Measurements from ENCODE around the gene NCBP3. TPM values are rescaled to one million over a fixed set of nuclear protein-coding genes. Genes with fewer than 3 reads are reported as not detected.

Gene NCBP3
- total and polyA plus RNA-seq, 9 of the 15 experiments (the other 6 are each of a cell fraction or from before 2014, with no cell fraction given): 3.1 to 25.5 (median 20.5) TPM

GRCh38 chr17:3809135-3809534 lies 36.9 kb downstream of the NCBP3 start:
- H3K9me3 ChIP-seq (replicated peaks; ENCODE audit: control insufficient read depth, insufficient read depth, low read depth, low read length): no peaks in the 10 kb centered on the region
- TF ChIP-seq ZNF316 (IDR thresholded peaks at IDR 0.05) (peak; percentile 79), C11orf30 (IDR thresholded peaks at IDR 0.05; ENCODE audit: low read depth) (peak; percentile 57; the same call in 1 of the 2 replicates), BRF2 (IDR thresholded peaks at IDR 0.05; ENCODE audit: borderline replicate concordance, insufficient read depth, insufficient read length) (no peak), PPARD (CRISPR knock-in tag; IDR thresholded peaks at IDR 0.05) (no peak), BCOR (IDR thresholded peaks at IDR 0.05) (no peak), GTF2E2 (tag; IDR thresholded peaks at IDR 0.05) (no peak), PHTF2 (CRISPR knock-in tag; IDR thresholded peaks at IDR 0.05) (no peak), IFI16 (CRISPR knock-in tag; IDR thresholded peaks at IDR 0.05) (no peak), SOX6 (IDR thresholded peaks at IDR 0.05) (no peak), MAFG (tag; conservative IDR thresholded peaks at IDR 0.05) (peak; percentile 55; the same call in 1 of the 2 replicates)
- ChIA-PET CTCF (ENCODE audit: low intra/inter-chr PET ratio) (no interaction called here), POLR2A (interaction anchor here (0.8 kb wide), 1 partner anchor 67 kb away, joined by 3 read pairs; no protein-coding TSS in a partner anchor)
- FAIRE-seq: no peak
- WGBS (ENCODE audit: insufficient coverage, low coverage, missing lambda C conversion rate): 96% methylated on average over 4 of the region's 4 CpGs
- H3K9me1 ChIP-seq (ENCODE audit: control insufficient read depth, insufficient read depth, low read length): no peaks in the 10 kb centered on the region
- no TSS peak for BruUV-seq (replicated peaks)
- ATAC-seq: no peak
- in situ Hi-C loops (cut with MboI) (no loop called here), intact Hi-C loops (cut with micrococcal nuclease) (no loop called here)
- H3K4me2 ChIP-seq (ENCODE audit: insufficient read depth, low read length): no peak overlapping the region
- no peak overlapping the region for H2AFZ ChIP-seq (ENCODE audit: low read depth, low read length)
- peaks cover 58% of the 10 kb centered on the region; the same call in 2 of the 3 replicates for H3K36me3 ChIP-seq (ENCODE audit: control insufficient read depth, insufficient read depth, low read length)
- H3K4me3 ChIP-seq: no peak overlapping the region
- no peaks in the 10 kb centered on the region; a peak in 1 of 5 replicates for H3K4me1 ChIP-seq (replicated peaks in 1 of 2; ENCODE audit: control insufficient read depth in 2 of 2, insufficient read depth in 2 of 2, low read length in 2 of 2)
- DNase-seq (ENCODE audit: extremely low read depth in 1 of 4, low spot score in 3 of 4): no peak
- no peak overlapping the region for H3K9ac ChIP-seq (ENCODE audit: insufficient read depth in 1 of 2, low read depth in 2 of 2, low read length in 2 of 2)
- no peaks in the 10 kb centered on the region for H4K20me1 ChIP-seq (replicated peaks; ENCODE audit: control insufficient read depth, insufficient read depth, low read length)
- no peaks in the 10 kb centered on the region for H3K79me2 ChIP-seq (ENCODE audit: control insufficient read depth, insufficient read depth, low read length)
- no peaks in the 10 kb centered on the region for H3K27me3 ChIP-seq (ENCODE audit: control insufficient read depth in 2 of 2, insufficient read depth in 2 of 2, low read length in 2 of 2)
- no peak overlapping the region for H3K27ac ChIP-seq (ENCODE audit: extremely low read depth, low read depth, low read length)
